NCI-H1092 treated with DMSO at 0.1 percent for 48 hours (cell line): Measurements from ENCODE around the gene RAD18.

ENCODE experiments used
- DNase-seq: peaks from one replicate; lab custom pipeline; 2025; lab: John Stamatoyannopoulos, UW

Gene RAD18

DNA sequence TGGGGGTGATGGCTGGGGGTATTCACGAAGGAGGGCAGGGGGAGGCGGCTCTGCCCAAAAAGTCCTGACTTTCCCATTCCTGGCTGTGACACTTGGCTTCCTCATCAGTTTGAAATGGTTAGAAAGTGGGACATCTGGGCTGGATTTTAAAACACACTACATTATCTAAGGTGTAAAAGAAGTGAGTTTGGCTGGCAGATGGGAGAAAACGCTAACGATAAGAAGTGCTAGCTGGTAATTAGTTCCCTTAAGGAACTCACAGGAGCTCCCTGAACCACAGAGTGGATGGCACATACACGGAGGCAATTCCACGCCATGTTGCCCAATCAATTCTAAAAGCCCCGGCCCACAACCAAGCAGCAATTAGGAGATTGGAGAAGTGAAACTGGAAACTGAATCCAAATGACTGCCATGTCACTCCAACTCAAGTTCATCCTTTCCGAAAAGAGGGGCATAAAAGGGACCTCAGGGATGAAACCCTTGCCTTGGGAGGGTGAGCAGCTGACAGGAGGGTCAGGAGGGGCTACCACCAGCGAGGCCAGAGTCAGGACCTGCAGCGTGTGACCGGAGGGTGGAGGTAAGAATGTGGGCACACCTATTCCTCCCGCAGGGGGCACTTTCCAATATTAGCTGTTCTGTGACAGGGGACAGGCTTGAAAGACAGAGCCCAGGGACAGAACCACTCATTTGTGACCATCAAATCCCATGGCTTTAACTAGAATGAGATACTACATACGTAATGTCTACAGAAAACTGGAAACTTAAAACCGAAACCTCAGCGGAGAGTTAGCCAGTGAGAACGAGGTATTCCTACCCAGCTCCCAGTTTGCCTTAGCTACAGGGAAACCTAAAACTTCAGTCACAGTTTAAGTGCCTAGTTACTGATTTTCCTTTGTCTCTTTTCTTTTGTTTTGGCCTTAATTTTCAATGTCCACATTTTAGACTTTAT is 98.6 kb downstream of the RAD18 start:
- DNase-seq, result no peak

DNA sequence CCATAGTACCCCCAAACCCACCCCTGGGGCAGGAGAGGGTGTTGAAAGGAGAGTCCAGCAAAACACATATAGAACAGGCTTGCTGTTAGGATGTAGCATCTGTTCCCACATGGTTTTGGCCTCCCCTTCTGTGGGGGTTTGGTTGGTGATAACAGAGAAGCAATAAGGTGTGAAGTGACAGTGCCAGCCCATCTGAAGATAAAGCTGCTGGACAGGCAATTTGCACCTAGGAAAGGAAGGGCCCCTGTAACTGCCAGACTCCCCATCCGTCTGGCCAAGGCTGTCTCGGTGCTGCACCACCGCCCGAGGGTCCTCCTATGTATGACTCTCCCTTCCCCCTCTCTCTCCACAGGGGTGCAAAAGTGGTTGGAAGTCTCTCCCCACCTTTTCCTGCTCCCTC is 99.4 kb downstream of the RAD18 start:
- DNase-seq, result no peak

DNA sequence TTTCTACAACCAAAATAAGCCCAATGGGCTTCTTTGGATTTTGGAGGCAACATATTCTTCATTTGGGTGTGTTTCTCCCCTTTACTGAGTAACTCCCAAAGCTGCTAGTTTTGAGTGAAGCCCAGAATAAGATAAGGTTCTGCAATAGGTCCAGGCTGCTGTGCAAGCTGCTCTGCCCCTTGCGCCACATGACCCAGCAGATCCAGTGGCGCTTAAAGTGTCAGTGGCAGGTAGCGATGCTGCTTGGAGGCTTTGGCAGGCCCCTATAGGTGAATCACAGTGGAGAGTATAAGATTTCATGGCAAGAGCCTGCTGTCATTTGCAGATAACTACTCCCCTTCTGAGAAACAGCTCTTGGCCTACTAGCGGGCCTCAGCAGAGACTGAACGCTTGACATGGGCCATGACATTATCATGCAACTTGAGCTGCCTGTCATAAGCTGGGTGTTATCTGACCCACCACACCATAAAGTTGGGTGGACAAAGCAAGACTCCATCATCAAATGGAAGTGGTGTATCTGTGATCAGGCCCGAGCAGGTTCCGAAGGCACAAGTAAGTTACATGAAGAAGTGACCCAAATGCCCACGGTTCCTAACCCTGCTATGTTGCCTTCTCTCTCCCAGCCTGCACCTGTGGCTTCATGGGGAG is 105.4 kb downstream of the RAD18 start:
- no peak for DNase-seq

DNA sequence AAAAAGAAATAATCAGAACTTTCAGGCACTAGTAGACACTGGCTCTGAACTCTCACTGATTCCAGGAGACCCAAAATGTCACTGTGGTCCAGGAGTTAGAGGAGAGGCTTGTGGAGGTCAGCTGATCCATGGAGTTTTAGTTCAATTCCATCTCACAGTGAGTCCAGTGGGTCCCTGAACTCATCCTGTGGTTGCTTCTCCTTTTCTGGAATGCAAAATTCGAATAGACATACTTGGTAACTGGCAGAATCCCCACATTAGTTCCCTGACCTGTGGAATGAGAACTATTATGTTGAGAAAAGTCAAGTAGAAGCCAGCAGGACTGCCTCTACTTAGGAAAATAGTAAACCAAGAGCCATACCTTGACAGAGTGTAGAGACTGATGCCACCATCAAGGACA is 106.6 kb downstream of the RAD18 start:
- DNase-seq, result no peak

DNA sequence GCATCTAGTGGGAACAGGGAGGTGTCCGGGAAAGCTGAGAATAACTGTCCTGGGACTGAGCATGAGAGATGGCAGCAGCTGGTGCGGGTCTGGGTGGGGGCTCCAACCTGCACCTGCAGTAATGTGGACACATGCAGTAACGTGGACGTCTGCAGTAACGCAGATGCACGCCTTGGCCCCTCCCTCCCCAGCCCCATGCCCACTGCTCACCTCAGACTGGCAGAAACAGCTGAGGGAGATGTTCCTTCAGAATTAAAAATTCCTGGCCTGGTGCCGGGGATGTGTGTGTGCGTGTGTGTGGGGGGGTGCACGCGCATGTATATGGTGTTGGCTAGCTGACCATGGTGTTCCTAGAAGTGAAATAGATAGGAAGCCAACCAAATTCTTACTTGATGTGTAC is 107.2 kb downstream of the RAD18 start:
- no peak for DNase-seq

DNA sequence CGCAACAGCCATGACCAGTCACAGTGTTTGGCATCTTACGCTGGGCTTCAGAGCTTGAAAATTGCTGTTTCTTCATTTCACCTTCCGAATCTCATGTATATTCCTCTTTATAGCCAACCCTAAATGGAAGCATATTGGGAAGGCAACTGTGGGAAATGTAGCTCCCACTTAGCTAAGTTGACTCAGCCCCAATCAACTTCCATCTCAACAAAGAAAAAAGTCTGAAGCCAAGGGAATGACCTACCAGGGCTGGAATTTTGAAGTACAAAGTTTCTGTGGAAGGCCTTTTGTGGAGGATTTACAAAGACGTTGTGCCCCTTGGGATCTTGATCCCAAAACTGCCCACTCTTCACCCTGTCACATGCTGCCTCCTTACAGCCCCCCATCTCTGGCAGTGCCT is 108.6 kb downstream of the RAD18 start:
- no peak for DNase-seq

DNA sequence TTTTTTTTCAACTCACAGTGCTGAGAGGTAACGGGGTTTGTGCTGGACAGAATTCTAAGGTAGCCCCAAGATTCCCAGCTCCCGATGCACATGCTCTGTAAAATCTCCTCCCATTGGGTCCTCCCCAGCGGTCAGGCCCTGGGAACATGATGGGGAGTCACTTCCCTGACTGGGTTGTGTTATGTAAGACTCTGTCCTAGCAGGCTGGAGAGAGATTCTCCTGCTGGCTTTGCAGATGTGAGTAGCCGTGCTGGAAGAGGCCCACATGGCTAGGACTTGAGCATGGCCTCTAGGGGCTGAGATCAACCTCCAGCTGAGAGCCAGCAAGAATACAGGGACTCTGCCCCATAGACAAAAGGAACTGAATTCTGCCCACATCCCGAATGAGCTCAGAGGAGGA is 110.2 kb downstream of the RAD18 start:
- DNase-seq, result no peak

DNA sequence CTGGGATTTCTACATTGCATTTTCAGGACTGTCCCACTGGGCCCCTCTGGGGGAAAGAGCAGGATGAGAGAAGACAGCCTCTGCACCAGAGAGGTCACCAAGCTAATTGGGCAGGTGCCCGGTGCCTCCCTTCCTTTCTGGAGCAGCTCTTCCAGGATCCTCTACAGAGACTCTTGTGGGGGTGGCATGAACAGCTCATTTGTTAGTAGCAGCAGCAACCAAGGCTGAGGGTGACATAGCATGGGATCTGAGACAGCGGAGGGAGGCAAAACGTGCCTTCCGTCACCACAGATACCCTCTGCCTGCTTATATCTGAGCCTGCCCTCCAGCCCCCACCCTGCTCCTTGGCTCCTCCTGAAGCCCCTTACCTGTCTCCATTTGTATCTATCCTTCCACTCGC is 110.8 kb downstream of the RAD18 start:
- DNase-seq, result no peak

DNA sequence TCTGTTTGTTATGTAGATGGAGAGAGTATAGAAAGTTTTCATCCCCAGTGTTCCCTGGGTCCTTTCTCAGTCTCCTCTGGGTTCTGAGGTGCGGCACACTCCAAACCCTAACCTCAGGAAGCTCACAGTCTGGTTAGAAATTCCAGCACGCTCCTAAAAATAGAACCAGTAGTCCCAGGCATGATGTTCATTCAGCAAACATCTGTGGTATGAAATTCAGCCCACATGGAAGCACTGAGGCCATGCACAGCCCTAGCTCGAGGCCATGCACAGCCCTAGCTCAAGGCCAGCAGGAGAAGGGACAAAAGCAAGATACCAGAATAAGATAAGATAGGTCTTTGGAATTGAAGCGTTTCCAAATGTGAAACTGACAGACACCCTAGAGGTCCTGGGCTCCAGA is 111.6 kb downstream of the RAD18 start:
- DNase-seq, result no peak

DNA sequence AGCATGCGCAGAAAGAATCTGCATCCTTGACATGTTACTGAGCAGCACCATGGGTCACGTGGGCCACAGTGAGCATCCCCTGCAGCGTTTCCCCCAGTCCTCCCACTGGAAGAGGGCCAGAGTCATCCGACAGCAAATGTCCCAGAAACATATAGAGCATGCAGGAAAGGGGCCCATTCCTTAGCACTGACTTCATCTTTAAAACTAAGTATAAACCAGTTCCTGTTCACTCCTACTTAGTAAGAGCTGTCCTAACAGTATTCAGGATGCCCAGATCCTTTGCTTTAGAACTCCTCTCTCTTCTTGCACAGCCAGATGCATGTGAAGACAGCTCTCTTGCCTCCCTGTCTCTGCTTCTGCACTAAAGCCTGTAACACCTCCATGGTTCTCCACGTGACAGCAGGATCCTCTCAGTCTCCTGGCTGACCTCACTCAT is 114.6 kb downstream of the RAD18 start:
- no peak for DNase-seq

DNA sequence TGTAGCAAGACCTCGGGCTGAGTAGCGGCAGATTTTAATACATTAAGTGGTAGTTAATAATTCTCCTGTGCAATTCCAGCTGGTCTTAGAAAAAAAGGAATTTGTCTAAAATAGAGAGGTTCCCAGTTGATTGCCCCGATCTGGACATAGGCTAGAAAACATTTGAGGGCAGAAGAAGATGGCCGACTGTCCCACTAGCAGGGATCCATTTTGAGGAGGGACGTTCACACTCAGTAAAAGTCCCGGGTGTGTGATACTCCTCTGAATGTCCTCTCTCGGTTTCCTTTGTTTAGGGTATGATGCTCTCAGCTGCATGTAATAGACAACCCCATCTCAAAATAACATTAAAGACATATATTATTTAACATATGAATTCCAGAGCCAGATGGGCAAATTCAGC is 116.0 kb downstream of the RAD18 start:
- DNase-seq, result no peak

DNA sequence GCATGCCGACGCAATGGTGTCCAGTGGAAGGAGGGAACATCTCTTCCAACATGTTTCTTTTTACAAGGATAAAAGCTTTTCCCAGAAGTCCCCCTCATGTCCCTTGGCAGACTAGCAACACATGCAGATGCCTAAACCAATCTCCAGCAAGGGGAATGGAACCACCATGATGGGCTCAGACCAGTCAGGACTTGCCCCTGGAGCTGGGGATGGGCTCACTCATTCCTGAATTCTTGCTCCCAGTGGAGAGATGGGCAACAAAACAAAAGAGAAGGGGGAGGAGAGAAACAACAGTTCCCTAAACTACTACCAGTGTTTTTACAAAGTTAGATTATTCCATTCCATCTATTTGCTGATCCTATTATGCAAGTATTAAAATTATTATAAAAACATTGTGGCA is 117.1 kb downstream of the RAD18 start:
- DNase-seq, result no peak

DNA sequence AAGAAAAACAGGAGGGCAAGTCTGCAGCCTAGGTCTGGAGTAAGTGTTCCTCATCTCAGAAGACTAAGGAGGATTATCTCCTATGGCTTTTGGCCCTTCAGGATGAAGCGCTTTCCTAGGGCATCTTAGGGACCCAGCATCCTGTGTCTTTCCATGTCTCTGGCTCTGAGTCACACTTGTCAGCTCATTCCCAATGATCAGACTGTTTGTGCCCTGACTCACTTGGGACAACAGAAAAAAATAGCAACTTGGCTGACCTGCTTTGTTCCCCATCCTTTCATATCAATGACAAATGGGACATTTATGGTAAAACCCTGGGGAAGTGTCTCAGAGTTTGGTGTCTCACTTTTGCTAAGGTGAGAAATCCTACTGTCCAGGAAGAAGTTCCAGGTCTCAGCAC is 117.6 kb downstream of the RAD18 start:
- no peak for DNase-seq

DNA sequence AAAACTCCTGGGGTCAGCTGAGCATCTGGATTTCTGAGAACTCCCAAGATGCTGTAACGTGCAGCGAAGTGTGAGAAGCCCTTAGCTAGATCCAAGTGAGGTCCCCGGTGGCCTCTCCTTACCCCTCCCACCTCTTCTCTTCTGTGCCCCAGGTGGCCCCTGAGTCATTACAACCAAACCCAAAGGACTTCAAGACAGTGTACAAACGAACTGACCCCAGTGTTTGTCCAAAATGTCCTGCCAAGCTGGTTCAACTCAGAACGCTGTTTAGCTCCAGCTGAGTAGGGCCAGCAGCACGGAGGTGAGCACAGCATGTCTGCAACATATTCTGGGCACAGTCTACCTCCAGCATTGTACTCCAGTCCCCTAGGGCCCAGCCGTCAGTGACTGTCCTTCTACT is 119.9 kb downstream of the RAD18 start:
- DNase-seq, result no peak

DNA sequence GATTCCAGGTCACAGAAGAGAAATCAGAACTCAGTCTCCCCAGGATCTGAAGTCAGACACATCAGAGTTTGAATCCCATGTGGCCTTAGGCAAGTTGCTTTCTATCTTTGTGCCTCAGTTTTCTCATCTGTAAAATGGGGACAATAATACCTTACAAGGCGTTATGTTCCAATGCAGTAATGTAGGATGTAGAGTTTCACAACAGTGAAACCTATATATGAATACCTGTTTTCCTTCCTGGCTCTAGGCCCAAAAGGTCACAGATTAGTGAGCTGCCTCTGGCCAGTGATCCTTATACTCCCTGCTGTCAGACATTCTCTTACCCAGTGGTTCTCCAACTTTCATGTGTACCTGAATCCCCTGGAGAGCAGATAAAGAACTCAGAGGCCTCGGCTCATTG is 121.0 kb downstream of the RAD18 start:
- DNase-seq, result no peak

DNA sequence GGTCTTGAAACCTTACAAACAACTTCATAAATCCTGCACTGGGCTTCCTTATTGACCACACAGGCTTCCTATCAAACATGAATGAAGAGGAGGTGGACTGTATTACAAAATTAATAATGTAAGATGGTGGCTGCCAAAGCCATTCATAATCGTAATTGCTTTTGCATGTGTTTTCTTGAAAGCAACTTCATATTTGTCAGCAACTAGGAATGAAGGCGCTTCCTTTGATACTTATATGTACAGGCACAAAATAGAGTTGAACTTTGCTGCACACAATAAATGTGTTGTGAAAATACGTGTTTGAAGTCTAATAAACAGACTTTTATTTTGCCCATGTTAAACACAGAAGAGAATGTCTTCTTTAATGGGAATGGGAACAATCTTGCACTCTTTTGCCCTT is 121.8 kb downstream of the RAD18 start:
- DNase-seq, result no peak

DNA sequence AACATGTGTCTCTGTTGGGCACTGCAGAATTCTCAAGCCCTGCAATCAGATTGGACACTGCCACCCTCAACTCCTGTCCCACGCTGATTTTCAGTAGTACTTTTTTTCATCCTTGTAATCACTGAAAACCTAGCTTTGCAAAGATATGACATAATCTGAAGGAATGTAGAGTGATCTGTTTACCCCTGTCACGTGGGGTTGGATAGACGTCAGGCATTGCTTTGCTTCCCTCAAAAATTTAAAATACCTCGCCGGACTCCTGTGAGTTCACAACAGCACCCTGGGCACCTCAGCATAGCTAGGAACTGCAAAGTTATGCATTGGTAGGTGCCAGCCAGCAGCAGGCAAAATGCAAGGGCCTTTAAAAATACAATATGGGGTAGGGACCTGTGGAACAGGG is 122.7 kb downstream of the RAD18 start:
- DNase-seq, result no peak

DNA sequence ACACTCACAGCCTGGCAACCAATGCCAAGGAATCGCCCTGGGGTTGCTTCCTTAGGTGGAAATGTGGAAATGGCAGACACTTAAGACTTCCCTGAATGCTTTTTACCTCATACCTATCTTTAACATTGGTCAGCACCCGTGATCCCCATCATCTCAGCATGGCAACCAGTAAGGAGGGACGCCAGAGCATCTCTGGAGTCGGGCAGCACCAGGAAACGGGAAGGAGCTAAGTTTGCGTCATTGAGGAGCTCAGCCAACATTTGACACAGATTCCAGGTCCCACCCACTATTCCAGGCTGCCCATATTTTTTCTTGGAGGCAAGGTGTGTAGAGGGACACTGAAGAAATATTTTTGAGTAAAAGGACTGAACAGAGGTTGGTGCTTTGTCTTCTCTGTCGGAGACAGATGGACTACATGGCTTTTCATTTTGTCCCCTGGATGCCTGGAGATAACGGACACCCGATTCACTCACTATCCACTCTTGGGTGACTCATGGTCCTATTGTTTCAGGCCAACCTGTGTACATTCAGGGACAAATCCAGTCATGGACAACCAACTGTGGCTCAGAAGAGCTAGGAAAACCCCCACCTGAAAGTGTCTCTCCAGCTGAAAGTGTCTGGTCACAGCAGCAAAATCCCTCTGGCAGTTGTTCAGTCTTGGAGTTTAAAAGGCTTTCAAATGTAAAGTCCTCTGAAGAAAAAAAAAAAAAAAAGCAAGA is 123.5 kb downstream of the RAD18 start:
- no peak for DNase-seq

DNA sequence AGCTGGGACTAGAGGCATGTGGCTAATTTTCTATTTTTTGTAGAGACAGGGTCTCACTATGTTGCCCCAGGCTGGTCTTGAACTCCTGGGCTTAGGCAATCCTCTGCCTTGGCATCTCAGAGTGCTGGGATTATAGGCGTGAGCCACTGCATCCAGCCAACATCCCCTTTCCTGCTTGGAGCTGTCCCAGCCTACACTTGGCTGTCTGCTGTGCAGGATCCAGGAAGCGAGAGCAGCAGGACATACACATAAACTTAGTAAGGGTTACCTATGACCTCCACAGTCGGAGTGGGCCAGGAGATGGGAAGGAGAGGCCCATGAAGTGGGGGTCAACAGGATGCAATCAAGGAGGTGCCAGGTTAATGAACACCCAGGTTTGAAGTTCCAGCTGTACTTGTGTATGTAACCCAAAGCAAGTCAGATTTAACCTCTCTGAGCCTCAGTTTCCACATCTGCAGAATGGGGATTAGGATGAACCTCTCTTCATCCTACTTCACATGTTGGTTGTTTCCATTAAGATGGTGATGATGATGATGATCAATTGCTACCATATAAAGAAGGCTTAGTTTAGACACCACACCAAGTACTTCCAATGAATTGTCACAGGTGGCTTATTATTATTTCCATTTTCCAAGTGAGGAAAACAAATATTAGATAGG is 124.4 kb downstream of the RAD18 start:
- DNase-seq, result no peak

DNA sequence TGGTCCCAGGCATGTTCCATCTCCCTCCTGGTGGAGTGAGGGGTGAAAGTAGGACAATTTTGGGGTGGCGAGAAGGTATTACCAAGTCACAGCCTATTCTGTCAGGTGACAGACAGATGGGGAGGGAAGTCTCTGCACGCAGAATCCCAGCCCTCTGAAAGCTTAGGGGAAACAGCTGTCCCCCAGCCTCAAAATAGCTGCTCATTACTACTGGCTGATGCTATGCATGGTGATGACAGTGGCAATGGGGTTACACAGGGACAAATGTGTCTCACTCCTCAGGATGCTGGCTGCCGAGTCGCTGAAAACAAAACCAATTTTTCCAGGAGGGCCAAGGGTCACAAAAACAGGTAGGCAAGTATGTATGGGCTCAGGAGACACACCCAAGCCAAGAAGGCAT is 125.0 kb downstream of the RAD18 start:
- no peak for DNase-seq

DNA sequence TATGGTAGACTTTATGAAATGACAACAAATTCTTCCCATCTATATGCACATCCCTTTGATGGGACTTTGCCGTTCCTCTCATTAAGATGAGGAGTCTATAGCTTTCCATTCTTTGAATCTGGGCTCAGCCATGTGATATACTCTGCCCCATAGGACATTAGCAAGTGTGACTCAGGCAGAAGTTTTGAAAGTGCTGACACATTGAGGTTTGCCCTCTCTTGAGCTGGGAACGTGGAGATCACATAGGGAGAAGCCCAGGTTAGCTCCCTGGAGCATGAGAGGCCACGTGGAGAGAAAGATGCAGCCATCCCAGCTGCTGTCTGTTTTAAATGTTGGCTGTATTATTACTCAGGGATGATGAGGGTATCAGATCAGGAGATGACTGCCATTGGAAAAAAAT is 126.1 kb downstream of the RAD18 start:
- no peak for DNase-seq

DNA sequence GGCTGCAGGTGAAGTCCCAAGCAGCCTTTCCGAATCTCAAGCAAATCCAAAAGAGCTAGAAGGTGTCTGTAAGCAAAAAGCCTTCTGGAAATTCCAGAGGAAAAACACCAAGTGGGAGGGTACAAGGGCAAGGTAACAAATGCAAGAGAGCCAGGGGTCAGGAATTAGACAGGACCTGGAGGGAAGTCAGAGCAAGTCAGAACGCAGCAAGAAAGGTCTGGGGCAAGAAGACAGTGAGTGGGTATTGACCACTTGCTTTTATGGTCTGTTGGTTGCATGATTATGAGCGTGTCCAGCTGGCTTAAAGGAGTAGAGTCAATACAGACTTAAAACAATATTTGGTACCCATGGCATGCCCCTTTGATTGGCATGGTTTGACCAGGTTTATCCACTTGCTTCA is 127.2 kb downstream of the RAD18 start:
- DNase-seq, result no peak
